Suprapubic skin (tissue), 4 donors: Measurements from ENCODE around the gene UNC45B.

Source experiments
- CTCF ChIP-seq, 2 donors: fragments of 200-600 bp in 1 of 2; fragments of 450-650 bp in 1 of 2; sonication (generic) in 1 of 2; IDR thresholded peaks; one replicate each; pipeline ENCODE4 v1.5.1; 2016 to 2019; ENCODE audit warnings: antibody characterized with exemption in 2 of 2, mild to moderate bottlenecking in 1 of 2, moderate library complexity in 1 of 2
- EP300 ChIP-seq: sonication (generic); formaldehyde crosslinking; IDR thresholded peaks from one replicate; pipeline ENCODE4 v1.6.1; 2017; ENCODE audit warnings: antibody characterized with exemption
- POLR2AphosphoS5 ChIP-seq, 3 donors: sonication (generic); formaldehyde crosslinking; IDR thresholded peaks; one replicate each; pipeline ENCODE4 v1.6.1; 2017; ENCODE audit warnings: antibody characterized with exemption in 3 of 3

- TF ChIP-seq CTCF (IDR thresholded peaks at IDR 0.05): no peak
- no peak for TF ChIP-seq EP300
- no peak for TF ChIP-seq POLR2AphosphoS5 (IDR thresholded peaks at IDR 0.05)
These were observed 44.3 kb upstream of the UNC45B start for GRCh38 chr17:35103271-35103670.
